Pancreas (tissue), 10 donors: ENCODE results near the gene PSEN1. TPM values are rescaled to one million over a fixed set of nuclear protein-coding genes. Genes with fewer than 3 reads are reported as not detected.

ENCODE experiments used
- ATAC-seq, 4 donors: fragments of 200-7000 bp; cut with Tn5 transposase; one replicate each; pipeline versions ENCODE4 v1.8.0 to v1.9.1; 2020; ENCODE audit warnings: mild to moderate bottlenecking in 4 of 4, moderate library complexity in 4 of 4
- DNase-seq, 6 donors: peaks; one replicate each; pipeline ENCODE4 v3.0.0-alpha.2; 2020
- FAIRE-seq: peaks from 2 replicates; lab custom pipeline; 2012; peaks lifted over from hg19 to GRCh38; lab: Jason Lieb, UNC
- H3K27ac ChIP-seq, 4 donors: fragments of 200-600 bp; sonication (generic); 1 replicate in 3 of 4; 2 replicates in 1 of 4; pipeline versions ENCODE4 v1.5.0 to v1.8.0; 2020
- H3K27me3 ChIP-seq, 4 donors: fragments of 200-600 bp; one replicate each; pipeline ENCODE4 v1.8.0; 2021
- H3K36me3 ChIP-seq, 3 donors: fragments of 200-600 bp; sonication (generic) in 1 of 3; one replicate each; pipeline versions ENCODE4 v1.5.0 to v1.8.0; 2020 to 2021
- H3K4me1 ChIP-seq, 3 donors: fragments of 200-600 bp; one replicate each; pipeline ENCODE4 v1.8.0; 2021
- H3K4me3 ChIP-seq, 4 donors: fragments of 200-600 bp; sonication (generic) in 2 of 4; one replicate each; pipeline versions ENCODE4 v1.5.0 to v1.8.0; 2020 to 2021
- H3K9me3 ChIP-seq, 4 donors: fragments of 200-600 bp; one replicate each; pipeline ENCODE4 v1.8.0; 2021
- CTCF ChIP-seq, 4 donors: fragments of 200-600 bp; sonication (generic) in 3 of 4; IDR thresholded peaks; one replicate each; pipeline versions ENCODE4 v1.5.0 to v1.8.0; 2021; ENCODE audit warnings: antibody characterized with exemption in 4 of 4
- WGBS, 2 donors: extraction: QIAGEN DNeasy Blood & Tissue Kit; methylation state at CpG; one replicate each; pipeline ENCODE4 v1.1.7; 2013; 5-methylcytosine and 5-hydroxymethylcytosine counted together
- intact Hi-C, 3 donors: fragments of 100-400 bp; cut with DNase I; formaldehyde crosslinking; loops; one replicate each; pipeline versions ENCODE4 v1.11.1 to v1.14.2; 2022
- polyA plus RNA-seq, 2 donors: library from polyadenylated mRNA; stranded (reverse); fragments of 200-250 nt; gene quantifications; one replicate each; pipeline ENCODE4 v1.2.3, GENCODE V29; 2013
- total RNA-seq, 6 donors: library from RNA; stranded (reverse); fragmentation: NEBNext Ultra II Directional in 4 of 6; extraction: Animal tissue kit (Norgen Biotek cat#: 25700) in 4 of 6; gene quantifications; one replicate each; pipeline versions ENCODE4 v1.2.1 to v1.2.4, GENCODE V29; 2021 to 2023
- donor health status: healthy with polysubstance abuse.
- donor health status: DM: no; HTN: no; CAD: no; lungs with moderate emphysema.
- donor health status: DM: no; HTN: no; CAD: no.
- donor health status: control.
- donor health status: control.
- donor health status: Bipolar disorder and iron deficiency.
- donor health status: DM: yes; HTN: yes; CAD: no.
- donor health status: DM: no; HTN: no; CAD: no.
- donor health status: DM: no; HTN: no; CAD: no.
- donor health status: DM: yes; HTN: yes; CAD: no.

Gene PSEN1
- total and polyA plus RNA-seq, 8 donors: 9.2 to 32.9 (median 18.4) TPM

- Histone ChIP-seq H3K4me1 (no peaks in the 10 kb centered on the region), H3K4me3 (no peak overlapping the region), H3K9me3 (no peaks in the 10 kb centered on the region), H3K36me3 (peaks cover 5 to 36% (median 11%) of the 10 kb centered on the region in 3 donors), H3K27me3 (no peaks in the 10 kb centered on the region), H3K27ac (no peak overlapping the region)
- DNase-seq (no peak), ATAC-seq (no peak), FAIRE-seq (no peak)
- intact Hi-C loops: no loop called here
- no peak for TF ChIP-seq CTCF (IDR thresholded peaks at IDR 0.05)
- WGBS, 2 donors: 86 to 95% methylated on average over 7 of the region's 7 CpGs
These were observed 75.1 kb downstream of the PSEN1 start for GRCh38 chr14:73211251-73212040.

DNA sequence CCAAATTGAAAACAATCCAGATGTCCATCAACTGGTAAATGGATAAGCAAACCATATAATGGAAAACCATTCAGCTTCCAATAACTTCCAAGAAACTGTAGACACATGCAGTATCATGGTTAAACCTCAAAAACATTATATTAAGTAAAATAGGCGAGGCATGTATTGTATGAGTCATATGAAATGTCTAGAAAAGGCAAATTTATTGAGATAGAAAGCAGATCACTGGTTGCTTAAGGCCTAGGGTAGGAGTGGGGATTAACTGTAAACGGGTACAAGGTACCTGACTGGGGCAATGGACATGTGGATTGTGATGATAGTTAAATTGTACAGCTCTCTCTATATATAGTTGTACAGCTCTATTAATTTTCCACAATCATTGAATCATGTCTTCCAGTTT is 79.7 kb downstream of the PSEN1 start:
- Histone ChIP-seq H3K27me3 (no peaks in the 10 kb centered on the region), H3K4me1 (no peaks in the 10 kb centered on the region), H3K9me3 (no peaks in the 10 kb centered on the region), H3K36me3 (peaks cover 3 to 31% (median 8%) of the 10 kb centered on the region in 3 donors), H3K4me3 (no peak overlapping the region), H3K27ac (no peak overlapping the region)
- TF ChIP-seq CTCF (IDR thresholded peaks at IDR 0.05): no peak
- no peak for ATAC-seq
- no peak for FAIRE-seq
- no peak for DNase-seq
- intact Hi-C loops: no loop called here
- 90 to 93% methylated on average over 2 of the region's 2 CpGs for WGBS, 2 donors

- intact Hi-C loops: no loop called here
- Histone ChIP-seq H3K4me3 (no peak overlapping the region), H3K36me3 (peaks cover 3 to 28% (median 8%) of the 10 kb centered on the region in 3 donors), H3K4me1 (no peaks in the 10 kb centered on the region), H3K9me3 (no peaks in the 10 kb centered on the region), H3K27ac (no peak overlapping the region), H3K27me3 (no peaks in the 10 kb centered on the region)
- no peak for TF ChIP-seq CTCF (IDR thresholded peaks at IDR 0.05)
- WGBS, 2 donors: 96 to 99% methylated on average over 1 of the region's 1 CpG
- ATAC-seq (no peak), FAIRE-seq (no peak), DNase-seq (no peak)
These were observed 81.1 kb downstream of the PSEN1 start for GRCh38 chr14:73217411-73217810.

- ATAC-seq (no peak), FAIRE-seq (no peak)
These were observed 83.8 kb downstream of the PSEN1 start for GRCh38 chr14:73220061-73220460.

More at GRCh38 chr14:73220061-73220460, 83.8 kb downstream of the PSEN1 start:
- Histone ChIP-seq H3K36me3 (peaks cover 3 to 21% (median 5%) of the 10 kb centered on the region in 3 donors), H3K4me3 (no peak overlapping the region), H3K27me3 (no peaks in the 10 kb centered on the region), H3K4me1 (no peaks in the 10 kb centered on the region), H3K27ac (no peak overlapping the region), H3K9me3 (no peaks in the 10 kb centered on the region)
- intact Hi-C loops: no loop called here
- WGBS, 2 donors: 88 to 91% methylated on average over 4 of the region's 4 CpGs
- no peak for TF ChIP-seq CTCF (IDR thresholded peaks at IDR 0.05)
- DNase-seq: no peak
